BE2C (cell line): ENCODE measurements around the gene RFNG.
"Not testable (repeated sequence)": the region's sequence is repeated elsewhere in the genome, so short reads cannot be mapped to it uniquely, and the experiment has no call there.

Experiments
- DNase-seq: peaks from one replicate; pipeline ENCODE4 v3.0.0-alpha.2; 2020
- H3K27me3 ChIP-seq: fragments of 250-450 bp; sonication (Bioruptor Pico); 2 replicates; pipeline ENCODE4 v1.5.1; 2020; ENCODE audit warnings: mild to moderate bottlenecking
- H3K36me3 ChIP-seq: fragments of 250-450 bp; sonication (Bioruptor Pico); 2 replicates; pipeline ENCODE4 v1.5.1; 2020; ENCODE audit warnings: mild to moderate bottlenecking
- H3K4me1 ChIP-seq: fragments of 250-450 bp; sonication (Bioruptor Pico); 2 replicates; pipeline ENCODE4 v1.5.1; 2020
- H3K4me3 ChIP-seq: 2 replicates; pipeline ENCODE4 v1.5.1; 2011; ENCODE audit warnings: low read depth, low read length
- H3K9me3 ChIP-seq: fragments of 250-450 bp; sonication (Bioruptor Pico); 2 replicates; pipeline ENCODE4 v1.5.1; 2020
- TF ChIP-seq, protein P1 (sequence below): IDR thresholded peaks from 2 replicates; pipeline ENCODE4 v1.5.1; 2012; ENCODE audit warnings: mild to moderate bottlenecking, low read depth, low read length

RFNG gene

DNA sequence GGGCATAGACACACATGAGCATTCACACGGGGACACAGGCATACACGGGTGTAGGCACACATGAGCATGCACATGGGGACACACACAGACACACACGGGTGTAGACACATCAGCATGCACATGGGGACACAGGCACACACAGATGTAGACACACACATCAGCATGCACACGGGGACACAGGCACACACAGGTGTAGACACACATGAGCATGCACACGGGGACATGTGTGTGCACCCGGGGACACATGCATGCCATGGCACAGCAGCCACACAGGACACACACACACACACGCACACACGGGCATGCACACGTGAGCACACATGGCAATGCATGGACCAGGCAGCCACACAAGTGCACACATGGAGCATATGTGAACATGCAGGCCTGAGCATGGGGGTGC lies 9.0 kb downstream of the RFNG start:
- TF ChIP-seq, protein P1, sequence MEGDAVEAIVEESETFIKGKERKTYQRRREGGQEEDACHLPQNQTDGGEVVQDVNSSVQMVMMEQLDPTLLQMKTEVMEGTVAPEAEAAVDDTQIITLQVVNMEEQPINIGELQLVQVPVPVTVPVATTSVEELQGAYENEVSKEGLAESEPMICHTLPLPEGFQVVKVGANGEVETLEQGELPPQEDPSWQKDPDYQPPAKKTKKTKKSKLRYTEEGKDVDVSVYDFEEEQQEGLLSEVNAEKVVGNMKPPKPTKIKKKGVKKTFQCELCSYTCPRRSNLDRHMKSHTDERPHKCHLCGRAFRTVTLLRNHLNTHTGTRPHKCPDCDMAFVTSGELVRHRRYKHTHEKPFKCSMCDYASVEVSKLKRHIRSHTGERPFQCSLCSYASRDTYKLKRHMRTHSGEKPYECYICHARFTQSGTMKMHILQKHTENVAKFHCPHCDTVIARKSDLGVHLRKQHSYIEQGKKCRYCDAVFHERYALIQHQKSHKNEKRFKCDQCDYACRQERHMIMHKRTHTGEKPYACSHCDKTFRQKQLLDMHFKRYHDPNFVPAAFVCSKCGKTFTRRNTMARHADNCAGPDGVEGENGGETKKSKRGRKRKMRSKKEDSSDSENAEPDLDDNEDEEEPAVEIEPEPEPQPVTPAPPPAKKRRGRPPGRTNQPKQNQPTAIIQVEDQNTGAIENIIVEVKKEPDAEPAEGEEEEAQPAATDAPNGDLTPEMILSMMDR = no peak
- Histone ChIP-seq H3K9me3 (no peaks in the 10 kb centered on the region), H3K27me3 (no peaks in the 10 kb centered on the region), H3K4me1 (no peaks in the 10 kb centered on the region; the same call in 1 of the 2 replicates), H3K36me3 (no peaks in the 10 kb centered on the region), H3K4me3 (no peak overlapping the region)
- no peak for DNase-seq

DNA sequence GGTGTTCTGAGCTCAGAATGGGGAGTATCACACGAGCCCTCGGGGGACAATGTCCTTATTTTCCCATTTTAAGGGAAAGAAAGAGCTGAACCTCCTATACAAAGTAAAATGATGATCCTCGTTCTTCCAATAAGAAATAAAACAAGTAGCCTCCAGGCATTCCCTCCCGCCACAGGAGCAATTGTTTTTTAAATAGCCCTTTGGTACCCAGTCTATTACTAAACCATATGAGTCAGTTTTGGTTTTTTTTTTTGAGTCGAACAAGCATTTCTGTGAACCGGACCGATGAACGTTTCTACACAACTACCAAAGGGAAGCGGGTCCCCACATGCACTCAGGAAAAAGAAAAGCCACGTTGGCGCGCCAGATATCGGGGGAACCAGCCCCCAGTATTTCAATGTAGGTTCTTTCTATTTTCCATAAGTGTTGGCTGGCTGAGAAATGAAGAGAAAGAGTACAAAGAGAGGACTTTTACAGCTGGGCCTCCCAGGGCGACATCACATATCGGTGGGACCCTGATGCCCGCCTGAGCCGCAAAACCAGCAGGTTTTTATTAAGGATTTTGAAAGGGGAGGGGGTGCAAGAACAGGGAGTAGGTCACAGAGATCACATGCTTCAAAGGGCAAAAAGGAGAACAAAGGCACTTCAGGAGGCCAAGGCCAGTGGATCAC lies 10.3 kb downstream of the RFNG start:
- Histone ChIP-seq H3K36me3 (no peaks in the 10 kb centered on the region), H3K4me3 (no peak overlapping the region), H3K9me3 (no peaks in the 10 kb centered on the region), H3K27me3 (no peaks in the 10 kb centered on the region), H3K4me1 (no peaks in the 10 kb centered on the region; the same call in 1 of the 2 replicates)
- no peak for DNase-seq
- TF ChIP-seq, protein P1 = no peak

DNA sequence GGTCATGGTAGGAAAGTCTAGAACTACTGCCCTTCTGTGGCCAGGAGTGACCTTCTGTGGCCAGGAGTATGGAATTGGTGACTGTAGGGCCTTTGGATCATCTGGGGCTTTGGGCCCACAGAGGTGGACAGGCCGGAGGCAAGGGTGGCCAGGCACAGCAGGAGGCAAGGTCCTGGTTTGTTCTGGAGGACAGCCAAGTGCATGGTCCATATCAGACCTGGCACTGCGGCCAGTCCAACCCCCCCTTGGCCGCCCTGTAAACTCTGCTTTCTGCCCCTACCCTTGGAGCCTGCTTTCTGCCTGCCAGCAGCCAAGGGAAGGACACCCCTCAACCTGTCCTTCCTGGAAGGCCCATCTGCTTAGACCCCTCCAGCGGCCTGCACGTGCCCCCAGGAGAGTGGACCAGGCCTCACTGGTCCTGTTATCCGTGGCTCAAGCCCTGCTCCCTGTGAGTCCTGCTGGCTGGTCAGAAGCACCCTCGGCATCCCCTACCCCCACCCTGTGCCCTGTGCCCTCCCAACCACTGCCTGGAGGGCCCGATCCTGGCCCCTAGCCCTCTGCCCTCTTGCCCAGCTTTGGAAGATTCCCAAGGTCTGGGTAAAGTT lies 11.8 kb downstream of the RFNG start:
- Histone ChIP-seq H3K9me3 (no peaks in the 10 kb centered on the region), H3K27me3 (no peaks in the 10 kb centered on the region), H3K36me3 (0 out of 2 replicates have a peak, but pooled peaks cover 2% of the 10 kb centered on the region), H3K4me1 (no peaks in the 10 kb centered on the region; the same call in 1 of the 2 replicates), H3K4me3 (no peak overlapping the region)
- no peak for DNase-seq
- TF ChIP-seq, protein P1 = no peak

DNA sequence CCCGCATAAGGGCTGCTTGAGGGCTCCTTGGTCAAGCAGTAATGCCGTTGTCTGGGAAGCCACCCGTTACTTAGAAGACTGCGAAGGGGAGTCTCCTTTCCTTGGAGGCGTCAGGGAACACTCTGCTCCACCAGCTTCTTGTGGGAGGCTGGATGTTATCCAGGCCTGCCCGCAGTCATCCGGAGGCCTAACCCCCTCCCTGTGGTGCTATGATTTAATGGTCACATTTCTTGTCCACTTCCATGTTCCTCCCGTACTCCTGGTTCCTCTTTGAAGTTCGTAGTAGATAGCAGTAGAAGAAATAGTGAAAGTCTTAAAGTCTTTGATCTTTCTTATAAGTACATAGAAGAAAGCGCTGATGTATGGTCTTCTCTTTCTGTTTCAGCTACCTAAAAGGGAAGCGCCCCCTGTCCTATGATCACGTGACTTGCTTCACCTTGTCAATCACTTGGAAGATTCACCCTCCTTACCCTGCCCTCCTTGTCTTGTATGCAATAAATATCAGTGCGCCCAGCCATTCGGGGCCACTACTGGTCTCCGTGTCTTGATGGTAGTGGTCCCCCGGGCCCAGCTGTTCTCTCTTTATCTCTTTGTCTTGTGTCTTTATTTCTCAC lies 12.7 kb downstream of the RFNG start:
- H3K27me3 ChIP-seq, H3K4me3 ChIP-seq, DNase-seq, H3K36me3 ChIP-seq, H3K4me1 ChIP-seq, H3K9me3 ChIP-seq: not testable (repeated sequence)

DNA sequence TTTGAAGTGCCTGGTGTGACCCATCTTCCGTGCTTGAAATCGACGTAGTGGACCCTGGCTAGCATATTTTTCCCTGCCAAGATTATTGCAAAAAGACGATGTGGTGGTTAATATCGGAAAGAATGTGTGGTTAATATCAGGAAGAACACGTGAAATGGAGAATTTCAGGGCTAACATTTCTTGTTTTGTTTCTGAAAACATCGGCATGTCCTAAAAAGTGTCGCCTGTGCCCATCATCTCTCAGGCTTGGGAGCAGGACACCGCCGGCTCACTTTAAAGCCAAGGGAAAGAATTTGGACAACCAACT lies 13.8 kb downstream of the RFNG start:
- H3K4me3 ChIP-seq = peak overlapping the region; percentile 80
- 0 out of 2 replicates have a peak, but pooled peaks cover 2% of the 10 kb centered on the region for H3K36me3 ChIP-seq
- no peaks in the 10 kb centered on the region; the same call in 1 of the 2 replicates for H3K4me1 ChIP-seq
- DNase-seq = no peak
- no peaks in the 10 kb centered on the region for H3K9me3 ChIP-seq
- H3K27me3 ChIP-seq = no peaks in the 10 kb centered on the region
- TF ChIP-seq, protein P1 = no peak

DNA sequence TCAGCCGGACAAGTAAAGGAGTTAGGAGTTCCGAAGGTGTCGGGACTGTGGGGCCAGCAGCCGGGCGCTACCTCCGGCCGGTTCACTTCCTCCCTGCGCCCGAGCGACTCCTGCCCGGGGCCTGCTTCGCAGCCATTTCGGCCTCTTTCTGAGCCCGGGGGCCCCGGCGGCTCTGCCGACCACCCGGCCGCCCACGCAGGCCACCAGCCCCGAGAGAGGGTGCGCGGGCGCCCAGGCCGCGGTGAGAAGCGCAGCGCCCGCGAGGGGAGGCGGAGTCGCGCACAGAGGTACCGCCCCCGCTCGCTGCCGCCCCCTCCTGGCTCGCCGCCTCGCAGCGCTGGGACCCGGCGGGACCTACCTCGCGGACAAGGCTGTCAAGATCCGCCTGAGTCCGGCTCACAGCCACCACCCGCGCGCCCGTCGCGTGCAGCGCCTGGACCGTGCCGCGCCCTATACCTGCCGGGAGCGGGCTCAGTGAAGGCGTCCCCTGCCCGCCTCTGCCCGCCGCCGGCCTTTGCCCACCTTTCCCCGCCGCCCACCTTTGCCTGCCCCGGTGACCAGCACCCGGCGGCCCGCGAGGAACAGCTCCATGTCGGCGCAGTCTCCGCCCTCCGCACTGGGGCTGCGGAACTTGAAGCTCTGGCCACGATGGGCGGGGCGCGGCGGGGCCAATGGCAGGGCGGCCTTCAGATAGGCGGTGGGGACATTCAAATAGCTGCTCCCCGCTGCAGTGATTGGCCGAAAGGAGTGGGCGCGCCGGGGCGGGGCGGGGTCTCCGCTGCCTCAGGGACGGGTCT lies 14.3 kb downstream of the RFNG start, which contains the start of gene DCXR:
Gene DCXR, minus strand, starts transcription at position 606 of the 797 bp plus-strand sequence. Its CDS starts 15 bp downstream, at position 591.
- Histone ChIP-seq H3K27me3 (no peaks in the 10 kb centered on the region), H3K9me3 (no peaks in the 10 kb centered on the region), H3K4me3 (peak within 1 kb of the TSS; percentile 80), H3K4me1 (no peaks in the 10 kb centered on the region; the same call in 1 of the 2 replicates), H3K36me3 (0 out of 2 replicates have a peak, but pooled peaks cover 2% of the 10 kb centered on the region)
- DNase-seq = peak; percentile 99
- TF ChIP-seq, protein P1 = peak; percentile 64
